T-cell (primary cell): ENCODE data around the gene ACOT2. TPM values are rescaled to one million over a fixed set of nuclear protein-coding genes. Genes with fewer than 3 reads are reported as not detected.
"Not testable (repeated sequence)": the region's sequence is repeated elsewhere in the genome, so short reads cannot be mapped to it uniquely, and the experiment has no call there.

Experiments used
- ATAC-seq, 4 experiments: fragments of 200-7000 bp in 3 of 4; fragments of 150-1000 bp in 1 of 4; cut with Tn5 transposase; replicated peaks in 1 of 4; 1 replicate in 3 of 4; 2 replicates in 1 of 4; pipeline ENCODE4 v1.10.0; 2021; ENCODE audit warnings: moderate library complexity in 3 of 4, mild to moderate bottlenecking in 2 of 4, moderate number of reproducible peaks in 1 of 4
- CTCF ChIA-PET, 2 donors: fragments of 300-600 bp; sonication (Branson Sonifier 250); formaldehyde crosslinking; loops; one replicate each; lab custom pipeline; 2022; ENCODE audit warnings: antibody characterized with exemption in 2 of 2; lab: Charles Lee
- POLR2A ChIA-PET, 2 donors: fragments of 300-600 bp; sonication (Branson Sonifier 250); formaldehyde crosslinking; loops; one replicate each; lab custom pipeline; 2022; ENCODE audit warnings: antibody characterized with exemption in 2 of 2; lab: Charles Lee
- DNase-seq, 35 experiments: peaks; one replicate each; pipeline versions ENCODE4 v3.0.0 to v3.0.0-alpha.2; 2013 to 2023
- H3K27ac ChIP-seq: one replicate; pipeline ENCODE4 v1.5.1; 2013; ENCODE audit warnings: low read length
- H3K27me3 ChIP-seq, 2 experiments: replicated peaks in 1 of 2; 1 replicate in 1 of 2; 2 replicates in 1 of 2; pipeline versions ENCODE4 v1.6.1 to v1.7.0; 2013; ENCODE audit warnings: low read length in 1 of 2, mixed read lengths in 1 of 2; ENCODE audit not compliant: control insufficient read depth in 2 of 2, insufficient read depth in 2 of 2; ENCODE audit errors: extremely low read depth in 1 of 2
- H3K36me3 ChIP-seq, 2 donors: 1 replicate in 1 of 2; 2 replicates in 1 of 2; pipeline versions ENCODE4 v1.6.1 to v1.7.0; 2013; ENCODE audit warnings: low read length in 1 of 2; ENCODE audit not compliant: control insufficient read depth in 2 of 2, insufficient read depth in 1 of 2; ENCODE audit errors: extremely low read depth in 1 of 2
- H3K4me1 ChIP-seq, 2 experiments: 1 replicate in 1 of 2; 2 replicates in 1 of 2; pipeline versions ENCODE4 v1.6.1 to v1.7.0; 2013; ENCODE audit warnings: low read length in 2 of 2, mixed read lengths in 1 of 2; ENCODE audit not compliant: insufficient read depth in 2 of 2, control insufficient read depth in 1 of 2; ENCODE audit errors: extremely low read depth in 1 of 2
- H3K4me3 ChIP-seq, 2 donors: 1 replicate in 1 of 2; 2 replicates in 1 of 2; pipeline versions ENCODE4 v1.5.1 to v1.7.0; 2013; ENCODE audit warnings: mild to moderate bottlenecking in 2 of 2, low read length in 1 of 2, moderate library complexity in 1 of 2; ENCODE audit not compliant: control insufficient read depth in 1 of 2; ENCODE audit errors: extremely low read depth in 1 of 2
- H3K9me3 ChIP-seq: 2 replicates; pipeline ENCODE4 v1.7.0; 2013
- H3K27ac Mint-ChIP-seq, 2 donors: one replicate each; pipeline ENCODE4 v1.8.0; 2020 to 2021; ENCODE audit warnings: mild to moderate bottlenecking in 2 of 2, mixed read lengths in 2 of 2
- H3K27me3 Mint-ChIP-seq, 2 donors: one replicate each; pipeline ENCODE4 v1.8.0; 2021 to 2022; ENCODE audit warnings: mixed read lengths in 2 of 2
- H3K36me3 Mint-ChIP-seq: one replicate; pipeline ENCODE4 v1.8.0; 2021; ENCODE audit warnings: mixed read lengths
- H3K4me1 Mint-ChIP-seq, 3 donors: one replicate each; pipeline ENCODE4 v1.8.0; 2020 to 2022; ENCODE audit warnings: mixed read lengths in 3 of 3, mild to moderate bottlenecking in 1 of 3
- H3K4me3 Mint-ChIP-seq, 3 donors: one replicate each; pipeline ENCODE4 v1.8.0; 2020 to 2022; ENCODE audit warnings: mild to moderate bottlenecking in 3 of 3, mixed read lengths in 3 of 3, moderate library complexity in 3 of 3
- H3K9me3 Mint-ChIP-seq, 3 donors: one replicate each; pipeline ENCODE4 v1.8.0; 2020 to 2022; ENCODE audit warnings: mixed read lengths in 3 of 3
- WGBS: methylation state at CpG from one replicate; pipeline ENCODE4 v1.1.5; 2013; ENCODE audit warnings: missing lambda C conversion rate; ENCODE audit not compliant: insufficient coverage; 5-methylcytosine and 5-hydroxymethylcytosine counted together
- total RNA-seq, 35 experiments: library from RNA in 6 of 35; stranded (reverse) in 6 of 35; fragments of 120-200 nt in 1 of 35; gene quantifications; one replicate each; pipeline versions ENCODE4 v1.2.1 to v1.2.4 and lab custom pipeline; 2013 to 2026

Gene ACOT2
- total RNA-seq, 5 donors from 2014 or later (not counting 1 experiment from before 2014, with no cell fraction given), result 11.8 to 14.7 (median 12.9) TPM

- POLR2A ChIA-PET, result interaction anchor here in 1 of 2 donors (0.7 kb wide), 1 partner anchor 46 kb away, joined by 9 read pairs; no protein-coding TSS in a partner anchor
- H3K27me3 Mint-ChIP-seq, H3K4me3 ChIP-seq, H3K36me3 ChIP-seq, ATAC-seq, H3K9me3 ChIP-seq, H3K27me3 ChIP-seq, DNase-seq, H3K27ac ChIP-seq, CTCF ChIA-PET: not testable (repeated sequence)
- Mint-ChIP-seq H3K27ac (peak overlapping the region; percentile 93 to 94), H3K4me3 (peak overlapping the region; percentile 86 to 93 (median 93)), H3K36me3 (peaks cover 27% of the 10 kb centered on the region), H3K9me3 (peaks cover 0 to 11% (median 6%) of the 10 kb centered on the region in 3 donors), H3K4me1 (peaks cover 42 to 51% (median 50%) of the 10 kb centered on the region in 3 donors)
- 100% methylated on average over 5 of the region's 6 CpGs for WGBS
- peaks cover 4 to 48% of the 10 kb centered on the region in 2 experiments for H3K4me1 ChIP-seq
Measured at GRCh38 chr14:73566935-73567334, 2.1 kb upstream of the ACOT2 start.

- Mint-ChIP-seq H3K36me3 (peaks cover 26% of the 10 kb centered on the region), H3K4me3 (peak overlapping the region; percentile 86 to 93 (median 93)), H3K4me1 (peaks cover 41 to 51% (median 50%) of the 10 kb centered on the region in 3 donors), H3K27me3 (no peaks in the 10 kb centered on the region), H3K27ac (peak overlapping the region; percentile 93 to 94), H3K9me3 (peaks cover 0 to 6% (median 6%) of the 10 kb centered on the region in 3 donors)
- Histone ChIP-seq H3K4me1 (peaks cover 4 to 48% of the 10 kb centered on the region in 2 experiments), H3K36me3 (peaks cover 0 to 4% of the 10 kb centered on the region in 2 donors), H3K27me3 (no peaks in the 10 kb centered on the region), H3K27ac (peak overlapping the region; percentile 80), H3K9me3 (no peaks in the 10 kb centered on the region), H3K4me3 (peak overlapping the region in 1 of 2 donors; percentile 82)
- 100% methylated on average over 7 of the region's 7 CpGs for WGBS
- POLR2A ChIA-PET, result interaction anchor here in 1 of 2 donors (0.7 kb wide), 1 partner anchor 46 kb away, joined by 9 read pairs; no protein-coding TSS in a partner anchor
- ATAC-seq (no peak), DNase-seq (no peak)
- CTCF ChIA-PET, result interaction anchor here in 1 of 2 donors (2.1 to 3.0 kb wide), 2 partner anchors 46 to 76 kb away, joined by 9 to 17 read pairs; partner anchors contain the start of genes ACOT6 and RIOX1
Measured at GRCh38 chr14:73567358-73567757, 1.7 kb upstream of the ACOT2 start.

- peak overlapping the region; percentile 80 for H3K27ac ChIP-seq
- Mint-ChIP-seq H3K27ac (peak overlapping the region; percentile 93 to 94), H3K27me3 (no peaks in the 10 kb centered on the region), H3K9me3 (no peaks in the 10 kb centered on the region), H3K36me3 (peaks cover 24% of the 10 kb centered on the region), H3K4me1 (peaks cover 41 to 51% (median 50%) of the 10 kb centered on the region in 3 donors), H3K4me3 (peak overlapping the region; percentile 86 to 93 (median 93))
- DNase-seq, result peak in 1 of 35 experiments; percentile 41
- ChIA-PET CTCF (interaction anchor here (0.6 to 3.5 kb wide), 17 partner anchors 22 to 395 kb away, joined by 3 to 35 read pairs (median 3); partner anchors contain the start of genes ACOT6 (in 1 of the 2), NUMB (in 1 of the 2) and RIOX1 (in 1 of the 2)), POLR2A (interaction anchor here (0.5 to 1.1 kb wide), 6 partner anchors 21 to 382 kb away, joined by 3 to 5 read pairs (median 3); partner anchors contain the start of genes FAM161B (in 1 of the 2) and RIOX1 (in 1 of the 2))
- peak overlapping the region; percentile 74 to 82 for H3K4me3 ChIP-seq
- no peaks in the 10 kb centered on the region for H3K9me3 ChIP-seq
- no peaks in the 10 kb centered on the region for H3K27me3 ChIP-seq
- H3K36me3 ChIP-seq, result peaks cover 0 to 4% of the 10 kb centered on the region in 2 donors
- H3K4me1 ChIP-seq, result peaks cover 4 to 48% of the 10 kb centered on the region in 2 experiments
- WGBS, result 0% methylated on average over 3 of the region's 16 CpGs
- no peak for ATAC-seq
Measured at GRCh38 chr14:73567951-73568885, 795 bp upstream of the ACOT2 start.

DNA sequence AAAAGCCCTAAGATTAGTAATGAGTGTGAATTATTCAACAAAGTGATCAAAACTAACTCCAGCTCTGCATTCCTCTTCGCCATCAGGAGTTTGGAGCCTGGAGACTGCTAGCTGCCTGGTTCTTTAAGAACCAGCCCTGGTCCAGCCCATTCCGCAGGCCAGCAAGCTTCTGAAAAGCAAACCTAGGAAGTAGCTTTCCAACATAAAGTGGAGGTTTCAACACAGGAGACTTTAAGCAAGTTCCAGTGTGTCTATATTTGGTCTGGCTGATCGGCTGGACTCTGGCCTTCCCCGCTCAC is 178 bp upstream of the ACOT2 start:
- peaks cover 4 to 48% of the 10 kb centered on the region in 2 experiments for H3K4me1 ChIP-seq
- POLR2A ChIA-PET, result interaction anchor here (0.5 to 1.1 kb wide), 7 partner anchors 9 to 381 kb away, joined by 3 to 5 read pairs (median 3); partner anchors contain the start of genes FAM161B (in 1 of the 2) and RIOX1 (in 1 of the 2)

GRCh38 chr14:73570913-73571312 is 1.9 kb downstream of the ACOT2 start:
- POLR2A ChIA-PET, result interaction anchor here in 1 of 2 donors (0.7 kb wide), 1 partner anchor 17 kb away, joined by 13 read pairs; no protein-coding TSS in a partner anchor
- DNase-seq (peak; percentile 12 to 75 (median 52)), ATAC-seq (peak; percentile 52 to 76 (median 60))
- peak overlapping the region in 1 of 2 donors; percentile 43 for H3K27ac Mint-ChIP-seq
- 60% methylated on average over 5 of the region's 8 CpGs for WGBS
- peaks cover 22% of the 10 kb centered on the region for H3K36me3 Mint-ChIP-seq
- not testable (repeated sequence) for H3K9me3 ChIP-seq, H3K4me3 ChIP-seq, H3K27me3 Mint-ChIP-seq, H3K27ac ChIP-seq, H3K36me3 ChIP-seq, H3K9me3 Mint-ChIP-seq, H3K27me3 ChIP-seq
- H3K4me3 Mint-ChIP-seq, result peak overlapping the region; percentile 65 to 93 (median 86)
- CTCF ChIA-PET, result interaction anchor here (0.5 to 3.5 kb wide), 19 partner anchors 19 to 443 kb away, joined by 3 to 35 read pairs (median 3); partner anchors contain the start of genes ACOT6 (in 2 of the 2), NUMB (in 1 of the 2) and RIOX1 (in 1 of the 2)
- peaks cover 4 to 44% of the 10 kb centered on the region in 2 experiments for H3K4me1 ChIP-seq
- H3K4me1 Mint-ChIP-seq, result peaks cover 30 to 38% (median 38%) of the 10 kb centered on the region in 3 donors

More for the DNA sequence above, 178 bp upstream of the ACOT2 start:
- DNase-seq, H3K9me3 Mint-ChIP-seq, H3K36me3 ChIP-seq, H3K9me3 ChIP-seq, H3K27me3 ChIP-seq, H3K27me3 Mint-ChIP-seq: not testable (repeated sequence)
- CTCF ChIA-PET, result interaction anchor here (0.6 to 3.5 kb wide), 15 partner anchors 21 to 396 kb away, joined by 3 to 35 read pairs (median 3); partner anchors contain the start of genes ACOT6 (in 1 of the 2), NUMB (in 1 of the 2) and RIOX1 (in 1 of the 2)
- Mint-ChIP-seq H3K27ac (peak overlapping the region; percentile 93 to 94), H3K4me1 (peaks cover 41 to 51% (median 50%) of the 10 kb centered on the region in 3 donors), H3K36me3 (peaks cover 28% of the 10 kb centered on the region), H3K4me3 (peak overlapping the region; percentile 86 to 93 (median 93))
- Histone ChIP-seq H3K27ac (peak overlapping the region; percentile 80), H3K4me3 (peak overlapping the region; percentile 74 to 82)
- ATAC-seq, result peak; percentile 2 to 9 (median 3)
- WGBS, result 0% methylated on average over 2 of the region's 4 CpGs
